HepG2 (cell line): ENCODE data around the gene CISD3. TPM values are rescaled to one million over a fixed set of nuclear protein-coding genes. Genes with fewer than 3 reads are reported as not detected.

Source experiments
- AGO2 ChIP-seq: fragments of 200-400 bp; formaldehyde crosslinking; optimal IDR thresholded peaks from 2 replicates; pipeline ENCODE3; 2017; ENCODE audit warnings: mild to moderate bottlenecking, low read depth, low read length, moderate library complexity
- AHR ChIP-seq: IDR thresholded peaks from 2 replicates; pipeline ENCODE4 v1.6.1; 2018; ENCODE audit warnings: missing genetic modification reagents, missing compliant biosample characterization
- GATAD1 ChIP-seq: IDR thresholded peaks from 2 replicates; pipeline ENCODE4 v1.6.1; 2016; ENCODE audit warnings: missing genetic modification reagents, missing compliant biosample characterization
- HOXD1 ChIP-seq: sonication (generic); formaldehyde crosslinking; IDR thresholded peaks from 2 replicates; pipeline ENCODE4 v1.5.0; 2020; ENCODE audit warnings: missing genetic modification reagents
- KAT7 ChIP-seq: IDR thresholded peaks from 2 replicates; pipeline ENCODE4 v1.6.1; 2018; ENCODE audit warnings: borderline replicate concordance, missing compliant biosample characterization
- KDM4B ChIP-seq: sonication (generic); formaldehyde crosslinking; IDR thresholded peaks from 2 replicates; pipeline ENCODE4 v1.4.0; 2020; ENCODE audit warnings: missing genetic modification reagents
- MIXL1 ChIP-seq: IDR thresholded peaks from 2 replicates; pipeline ENCODE4 v1.6.1; 2016
- POLR2AphosphoS5 ChIP-seq: IDR thresholded peaks from 2 replicates; pipeline ENCODE4 v1.6.1; 2012; ENCODE audit warnings: low read depth, low read length
- REL ChIP-seq: sonication (generic); formaldehyde crosslinking; conservative IDR thresholded peaks from 2 replicates; pipeline ENCODE4 v1.8.0; 2022; ENCODE audit warnings: mild to moderate bottlenecking, missing genetic modification reagents, moderate library complexity
- SMAD1 ChIP-seq: sonication (generic); formaldehyde crosslinking; IDR thresholded peaks from 2 replicates; pipeline ENCODE4 v1.4.0; 2020; ENCODE audit warnings: missing genetic modification reagents, low read depth, mild to moderate bottlenecking, borderline replicate concordance
- SRY ChIP-seq: sonication (generic); formaldehyde crosslinking; IDR thresholded peaks from 2 replicates; pipeline ENCODE4 v1.8.0; 2022; ENCODE audit warnings: mild to moderate bottlenecking, missing genetic modification reagents
- STAT5B ChIP-seq: sonication (generic); formaldehyde crosslinking; IDR thresholded peaks from 2 replicates; pipeline ENCODE4 v1.4.0; 2020; ENCODE audit warnings: missing genetic modification reagents
- TARDBP ChIP-seq: sonication (generic); formaldehyde crosslinking; IDR thresholded peaks from 2 replicates; pipeline ENCODE4 v1.8.0; 2022; ENCODE audit warnings: mild to moderate bottlenecking, missing genetic modification reagents
- YY1 ChIP-seq: IDR thresholded peaks from 2 replicates; pipeline ENCODE4 v1.6.1; 2011; ENCODE audit warnings: low read length, low read depth, moderate library complexity, mild to moderate bottlenecking; ENCODE audit not compliant: insufficient read depth, insufficient replicate concordance
- ZBTB21 ChIP-seq: sonication (generic); formaldehyde crosslinking; IDR thresholded peaks from 2 replicates; pipeline ENCODE4 v1.4.0; 2020; ENCODE audit warnings: missing genetic modification reagents
- ZFAT ChIP-seq: sonication (generic); formaldehyde crosslinking; conservative IDR thresholded peaks from 2 replicates; pipeline ENCODE4 v1.8.1; 2023; ENCODE audit warnings: missing genetic modification reagents, inconsistent platforms
- ZNF225 ChIP-seq: sonication (generic); formaldehyde crosslinking; IDR thresholded peaks from 2 replicates; pipeline ENCODE4 v1.4.0; 2020; ENCODE audit warnings: mild to moderate bottlenecking, missing genetic modification reagents
- ZNF879 ChIP-seq: sonication (generic); formaldehyde crosslinking; IDR thresholded peaks from 2 replicates; pipeline ENCODE4 v1.8.1; 2023; ENCODE audit warnings: missing genetic modification reagents
- ZSCAN29 ChIP-seq: sonication (generic); formaldehyde crosslinking; conservative IDR thresholded peaks from 2 replicates; pipeline ENCODE4 v1.4.0; 2020; ENCODE audit warnings: mild to moderate bottlenecking, missing genetic modification reagents
- polyA plus RNA-seq, 8 experiments: library from polyadenylated mRNA; depleted of rRNA in 3 of 8; stranded (reverse) in 7 of 8; unstranded in 1 of 8; fragments of >200 nt; fragmentation: Illumina TruSeq in 4 of 8; extraction: Trizol in 4 of 8; gene quantifications; 2 replicates each; pipeline versions ENCODE4 v1.2.1 to v1.2.3, GENCODE V29; 2011 to 2016; ENCODE audit warnings: low read depth in 4 of 8, missing spikeins in 1 of 8, mixed read lengths in 1 of 8; ENCODE audit not compliant: insufficient read depth in 1 of 8
- total RNA-seq, 5 experiments: library from RNA; depleted of rRNA; stranded (reverse); fragments of >200 nt; fragmentation: Illumina TruSeq; extraction: Trizol; gene quantifications; 2 replicates each; pipeline ENCODE4 v1.2.3, GENCODE V29; 2016; ENCODE audit warnings: low read depth in 1 of 5
- TF ChIP-seq, protein P1 (sequence below): sonication (generic); formaldehyde crosslinking; IDR thresholded peaks from 2 replicates; pipeline ENCODE4 v1.4.0; 2020; ENCODE audit warnings: missing genetic modification reagents
- TF ChIP-seq, protein P2 (sequence below): sonication (generic); formaldehyde crosslinking; IDR thresholded peaks from 2 replicates; pipeline ENCODE4 v1.8.0; 2022; ENCODE audit warnings: missing genetic modification reagents, mild to moderate bottlenecking, moderate library complexity, borderline replicate concordance

Gene CISD3
- total and polyA plus RNA-seq, 2 of the 13 experiments (the other 11 are each of a cell fraction or from before 2014, with no cell fraction given), result 30.0 to 34.1 TPM

DNA sequence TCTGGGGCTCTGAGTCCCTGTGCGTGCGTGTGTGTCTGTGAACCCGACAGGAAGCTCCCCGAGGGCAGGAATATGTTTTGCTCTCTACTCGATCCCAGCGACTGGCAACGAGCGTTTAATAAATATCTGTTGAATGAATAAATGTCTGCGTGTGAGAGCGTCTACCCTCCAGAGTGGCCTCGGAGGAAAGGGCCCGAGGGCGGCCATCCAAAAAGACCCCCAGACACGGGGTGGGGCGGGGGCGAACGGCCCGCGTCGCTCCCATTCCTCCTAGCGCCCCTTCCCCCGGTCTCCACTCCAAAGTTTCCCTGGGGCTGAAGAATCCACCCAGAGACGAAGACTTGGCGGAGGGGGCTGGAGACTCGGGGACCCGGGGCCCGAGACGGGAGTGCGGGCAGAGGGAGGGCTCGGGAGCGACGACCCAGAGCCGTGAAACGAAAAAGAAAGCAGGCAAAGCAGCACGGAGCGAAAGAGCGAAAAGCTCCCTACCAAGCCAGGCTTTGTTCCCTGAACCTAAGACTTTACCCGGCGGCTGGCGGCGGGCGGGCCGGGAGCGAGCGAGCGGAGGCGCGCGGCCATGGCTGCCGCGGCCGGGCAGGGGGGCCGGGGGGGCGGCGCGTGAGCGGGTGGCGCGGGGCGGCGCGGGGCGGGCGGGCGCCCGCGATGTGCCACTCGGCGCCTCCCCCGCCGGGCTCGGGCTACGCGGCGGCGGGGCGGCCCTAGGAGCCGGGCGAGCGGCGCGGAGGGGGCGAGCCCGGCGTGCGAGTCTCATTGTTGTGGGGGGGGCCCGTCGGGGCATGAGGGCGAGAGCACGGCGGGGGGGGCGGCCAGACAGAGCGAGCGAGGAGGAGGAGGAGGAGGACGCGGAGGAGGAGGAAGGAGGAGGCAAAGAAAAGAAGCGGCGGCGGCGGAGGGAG lies 25.3 kb upstream of the CISD3 start, which contains the start of gene MLLT6 (continued):
- TF ChIP-seq, protein P1, sequence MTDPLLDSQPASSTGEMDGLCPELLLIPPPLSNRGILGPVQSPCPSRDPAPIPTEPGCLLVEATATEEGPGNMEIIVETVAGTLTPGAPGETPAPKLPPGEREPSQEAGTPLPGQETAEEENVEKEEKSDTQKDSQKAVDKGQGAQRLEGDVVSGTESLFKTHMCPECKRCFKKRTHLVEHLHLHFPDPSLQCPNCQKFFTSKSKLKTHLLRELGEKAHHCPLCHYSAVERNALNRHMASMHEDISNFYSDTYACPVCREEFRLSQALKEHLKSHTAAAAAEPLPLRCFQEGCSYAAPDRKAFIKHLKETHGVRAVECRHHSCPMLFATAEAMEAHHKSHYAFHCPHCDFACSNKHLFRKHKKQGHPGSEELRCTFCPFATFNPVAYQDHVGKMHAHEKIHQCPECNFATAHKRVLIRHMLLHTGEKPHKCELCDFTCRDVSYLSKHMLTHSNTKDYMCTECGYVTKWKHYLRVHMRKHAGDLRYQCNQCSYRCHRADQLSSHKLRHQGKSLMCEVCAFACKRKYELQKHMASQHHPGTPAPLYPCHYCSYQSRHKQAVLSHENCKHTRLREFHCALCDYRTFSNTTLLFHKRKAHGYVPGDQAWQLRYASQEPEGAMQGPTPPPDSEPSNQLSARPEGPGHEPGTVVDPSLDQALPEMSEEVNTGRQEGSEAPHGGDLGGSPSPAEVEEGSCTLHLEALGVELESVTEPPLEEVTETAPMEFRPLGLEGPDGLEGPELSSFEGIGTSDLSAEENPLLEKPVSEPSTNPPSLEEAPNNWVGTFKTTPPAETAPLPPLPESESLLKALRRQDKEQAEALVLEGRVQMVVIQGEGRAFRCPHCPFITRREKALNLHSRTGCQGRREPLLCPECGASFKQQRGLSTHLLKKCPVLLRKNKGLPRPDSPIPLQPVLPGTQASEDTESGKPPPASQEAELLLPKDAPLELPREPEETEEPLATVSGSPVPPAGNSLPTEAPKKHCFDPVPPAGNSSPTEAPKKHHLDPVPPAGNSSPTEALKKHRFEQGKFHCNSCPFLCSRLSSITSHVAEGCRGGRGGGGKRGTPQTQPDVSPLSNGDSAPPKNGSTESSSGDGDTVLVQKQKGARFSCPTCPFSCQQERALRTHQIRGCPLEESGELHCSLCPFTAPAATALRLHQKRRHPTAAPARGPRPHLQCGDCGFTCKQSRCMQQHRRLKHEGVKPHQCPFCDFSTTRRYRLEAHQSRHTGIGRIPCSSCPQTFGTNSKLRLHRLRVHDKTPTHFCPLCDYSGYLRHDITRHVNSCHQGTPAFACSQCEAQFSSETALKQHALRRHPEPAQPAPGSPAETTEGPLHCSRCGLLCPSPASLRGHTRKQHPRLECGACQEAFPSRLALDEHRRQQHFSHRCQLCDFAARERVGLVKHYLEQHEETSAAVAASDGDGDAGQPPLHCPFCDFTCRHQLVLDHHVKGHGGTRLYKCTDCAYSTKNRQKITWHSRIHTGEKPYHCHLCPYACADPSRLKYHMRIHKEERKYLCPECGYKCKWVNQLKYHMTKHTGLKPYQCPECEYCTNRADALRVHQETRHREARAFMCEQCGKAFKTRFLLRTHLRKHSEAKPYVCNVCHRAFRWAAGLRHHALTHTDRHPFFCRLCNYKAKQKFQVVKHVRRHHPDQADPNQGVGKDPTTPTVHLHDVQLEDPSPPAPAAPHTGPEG, result peak; percentile 100
- TF ChIP-seq GATAD1 (CRISPR knock-in tag) (no peak), REL (CRISPR knock-in tag) (no peak), KDM4B (0 out of 2 replicates have a peak, but pooled peaks have one; percentile 65), ZBTB21 (0 out of 2 replicates have a peak, but pooled peaks have one; percentile 42), ZNF225 (CRISPR knock-in tag) (no peak; the same call in 1 of the 2 replicates), POLR2AphosphoS5 (peak; percentile 38), KAT7 (CRISPR knock-in tag) (no peak), ZFAT (CRISPR knock-in tag) (no peak), ZSCAN29 (CRISPR knock-in tag) (no peak), YY1 (peak; percentile 86), STAT5B (CRISPR knock-in tag) (0 out of 2 replicates have a peak, but pooled peaks have one; percentile 58), ZNF879 (no peak), TARDBP (CRISPR knock-in tag) (peak; percentile 7), SRY (CRISPR knock-in tag) (0 out of 2 replicates have a peak, but pooled peaks have one; percentile 35), SMAD1 (CRISPR knock-in tag) (no peak), MIXL1 (CRISPR knock-in tag) (peak; percentile 10; the same call in 1 of the 2 replicates), AHR (0 out of 2 replicates have a peak, but pooled peaks have one; percentile 30), HOXD1 (CRISPR knock-in tag) (peak; percentile 52; the same call in 1 of the 2 replicates), AGO2 (peak; percentile 98)
- TF ChIP-seq, protein P2, sequence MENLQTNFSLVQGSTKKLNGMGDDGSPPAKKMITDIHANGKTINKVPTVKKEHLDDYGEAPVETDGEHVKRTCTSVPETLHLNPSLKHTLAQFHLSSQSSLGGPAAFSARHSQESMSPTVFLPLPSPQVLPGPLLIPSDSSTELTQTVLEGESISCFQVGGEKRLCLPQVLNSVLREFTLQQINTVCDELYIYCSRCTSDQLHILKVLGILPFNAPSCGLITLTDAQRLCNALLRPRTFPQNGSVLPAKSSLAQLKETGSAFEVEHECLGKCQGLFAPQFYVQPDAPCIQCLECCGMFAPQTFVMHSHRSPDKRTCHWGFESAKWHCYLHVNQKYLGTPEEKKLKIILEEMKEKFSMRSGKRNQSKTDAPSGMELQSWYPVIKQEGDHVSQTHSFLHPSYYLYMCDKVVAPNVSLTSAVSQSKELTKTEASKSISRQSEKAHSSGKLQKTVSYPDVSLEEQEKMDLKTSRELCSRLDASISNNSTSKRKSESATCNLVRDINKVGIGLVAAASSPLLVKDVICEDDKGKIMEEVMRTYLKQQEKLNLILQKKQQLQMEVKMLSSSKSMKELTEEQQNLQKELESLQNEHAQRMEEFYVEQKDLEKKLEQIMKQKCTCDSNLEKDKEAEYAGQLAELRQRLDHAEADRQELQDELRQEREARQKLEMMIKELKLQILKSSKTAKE (CRISPR knock-in tag), result no peak; the same call in 1 of the 2 replicates
